Astrocyte of the cerebellum (primary cell): ENCODE data around the gene ATP2A3.
A peak's percentile ranks its signal among the peaks of the same experiment; 100 is the strongest.

Experiments used
- DNase-seq: peaks from one replicate; pipeline ENCODE4 v3.0.0-alpha.2; 2011; ENCODE audit warnings: low read depth
- H3K4me3 ChIP-seq: 2 replicates; pipeline ENCODE4 v1.5.1; 2011; ENCODE audit warnings: mild to moderate bottlenecking, low read depth, low read length, moderate library complexity
- in situ Hi-C: cut with HindIII; loops from 2 replicates; pipeline ENCODE4 v1.10.0; 2017; ENCODE audit warnings: low sequenced_read_pairs
- TF ChIP-seq, protein P1 (sequence below): IDR thresholded peaks from 2 replicates; pipeline ENCODE4 v1.5.1; 2012; ENCODE audit warnings: low read length, low read depth, moderate library complexity, mild to moderate bottlenecking; ENCODE audit errors: missing control alignments

The ATP2A3 gene

DNA sequence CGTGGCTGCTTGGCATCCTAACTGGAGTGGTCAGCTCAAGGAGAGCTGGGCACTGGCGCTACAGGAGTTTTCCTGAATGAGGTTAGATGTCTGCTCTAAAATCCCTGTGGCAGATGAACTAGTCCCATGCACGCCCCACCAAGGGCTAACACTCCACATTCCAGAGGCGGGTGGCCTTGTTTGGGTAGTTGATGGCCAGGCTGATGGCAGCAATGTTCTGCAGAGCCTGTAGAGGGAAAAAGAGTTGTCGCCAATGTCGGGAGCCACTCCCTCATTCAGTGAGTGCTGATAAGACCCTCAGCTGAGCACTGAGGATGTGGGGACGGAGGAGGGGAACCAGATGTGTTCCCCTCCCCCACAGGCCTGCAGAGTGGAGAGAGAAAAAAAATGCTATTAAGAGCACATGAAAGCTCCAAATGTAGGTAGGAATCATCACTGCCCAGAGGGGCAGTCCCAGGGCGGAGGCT lies 42.5 kb upstream of the ATP2A3 start:
- no peak overlapping the region for H3K4me3 ChIP-seq
- in situ Hi-C loops, result no loop called here
- TF ChIP-seq, protein P1, sequence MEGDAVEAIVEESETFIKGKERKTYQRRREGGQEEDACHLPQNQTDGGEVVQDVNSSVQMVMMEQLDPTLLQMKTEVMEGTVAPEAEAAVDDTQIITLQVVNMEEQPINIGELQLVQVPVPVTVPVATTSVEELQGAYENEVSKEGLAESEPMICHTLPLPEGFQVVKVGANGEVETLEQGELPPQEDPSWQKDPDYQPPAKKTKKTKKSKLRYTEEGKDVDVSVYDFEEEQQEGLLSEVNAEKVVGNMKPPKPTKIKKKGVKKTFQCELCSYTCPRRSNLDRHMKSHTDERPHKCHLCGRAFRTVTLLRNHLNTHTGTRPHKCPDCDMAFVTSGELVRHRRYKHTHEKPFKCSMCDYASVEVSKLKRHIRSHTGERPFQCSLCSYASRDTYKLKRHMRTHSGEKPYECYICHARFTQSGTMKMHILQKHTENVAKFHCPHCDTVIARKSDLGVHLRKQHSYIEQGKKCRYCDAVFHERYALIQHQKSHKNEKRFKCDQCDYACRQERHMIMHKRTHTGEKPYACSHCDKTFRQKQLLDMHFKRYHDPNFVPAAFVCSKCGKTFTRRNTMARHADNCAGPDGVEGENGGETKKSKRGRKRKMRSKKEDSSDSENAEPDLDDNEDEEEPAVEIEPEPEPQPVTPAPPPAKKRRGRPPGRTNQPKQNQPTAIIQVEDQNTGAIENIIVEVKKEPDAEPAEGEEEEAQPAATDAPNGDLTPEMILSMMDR, result no peak
- DNase-seq, result no peak

DNA sequence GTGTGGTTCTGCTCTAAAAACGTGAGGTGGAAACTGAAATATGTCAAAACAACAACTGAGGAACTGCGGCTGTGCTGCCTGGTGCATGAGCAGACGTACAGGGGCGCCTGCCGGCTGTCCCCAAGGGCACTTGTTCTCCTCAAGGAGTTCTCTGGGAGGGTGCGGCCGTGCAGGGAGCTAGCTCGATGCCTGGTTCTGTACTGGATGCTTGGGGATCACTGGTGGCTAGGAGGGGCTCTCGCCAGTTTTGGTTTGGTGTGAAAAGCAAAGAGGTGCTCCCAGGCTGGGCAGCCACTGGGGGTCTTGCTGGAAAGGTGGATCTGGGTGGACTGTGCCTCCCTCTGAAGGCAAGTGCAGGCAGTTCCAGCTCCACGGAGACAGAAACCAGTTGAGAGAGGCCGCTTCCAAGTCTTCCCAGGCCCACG lies 41.9 kb upstream of the ATP2A3 start:
- in situ Hi-C loops, result no loop called here
- no peak overlapping the region for H3K4me3 ChIP-seq
- TF ChIP-seq, protein P1, result no peak
- DNase-seq, result no peak

DNA sequence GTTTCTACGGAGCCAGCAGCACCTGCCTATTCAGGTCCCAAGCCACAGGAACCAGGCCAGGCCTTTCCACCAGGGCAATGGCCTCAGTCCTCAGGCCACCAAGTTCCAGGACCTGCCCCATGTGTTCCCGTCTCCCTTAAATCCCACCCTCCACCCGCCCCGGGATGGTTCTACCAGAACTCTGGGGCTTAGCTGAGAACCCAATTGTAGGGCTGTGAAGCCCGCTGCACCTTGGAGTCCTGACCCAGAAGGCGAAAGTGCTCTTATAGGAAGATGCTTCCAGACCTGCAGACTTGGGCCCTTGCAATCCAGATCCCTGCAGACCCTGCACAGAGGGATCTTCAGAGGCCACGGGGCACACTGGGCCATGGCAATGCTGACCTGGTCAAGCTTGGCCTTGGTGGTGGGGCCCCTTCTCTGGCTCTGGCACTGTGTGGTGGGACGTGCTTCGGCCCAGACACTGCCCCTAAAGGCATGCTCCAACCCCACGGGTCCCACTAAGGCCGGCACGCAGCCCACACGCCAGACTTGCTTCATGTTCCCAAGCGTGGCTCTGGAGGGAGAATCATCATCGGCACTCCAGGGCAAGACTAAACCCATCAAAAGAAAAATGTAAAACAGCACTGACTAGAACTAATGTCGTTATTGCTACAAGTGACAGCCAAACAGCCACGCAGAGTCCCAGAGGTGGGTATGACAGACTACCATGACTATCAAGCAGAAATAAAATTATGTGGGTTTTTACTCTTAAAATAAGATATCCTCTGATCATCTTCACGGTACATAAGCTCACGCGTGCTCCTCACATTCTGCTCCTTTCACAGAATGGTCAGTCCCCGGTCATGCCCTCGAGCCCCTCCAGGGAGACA lies 41.3 kb upstream of the ATP2A3 start:
- TF ChIP-seq, protein P1, result no peak
- DNase-seq, result no peak
- no peak overlapping the region for H3K4me3 ChIP-seq
- in situ Hi-C loops, result no loop called here

DNA sequence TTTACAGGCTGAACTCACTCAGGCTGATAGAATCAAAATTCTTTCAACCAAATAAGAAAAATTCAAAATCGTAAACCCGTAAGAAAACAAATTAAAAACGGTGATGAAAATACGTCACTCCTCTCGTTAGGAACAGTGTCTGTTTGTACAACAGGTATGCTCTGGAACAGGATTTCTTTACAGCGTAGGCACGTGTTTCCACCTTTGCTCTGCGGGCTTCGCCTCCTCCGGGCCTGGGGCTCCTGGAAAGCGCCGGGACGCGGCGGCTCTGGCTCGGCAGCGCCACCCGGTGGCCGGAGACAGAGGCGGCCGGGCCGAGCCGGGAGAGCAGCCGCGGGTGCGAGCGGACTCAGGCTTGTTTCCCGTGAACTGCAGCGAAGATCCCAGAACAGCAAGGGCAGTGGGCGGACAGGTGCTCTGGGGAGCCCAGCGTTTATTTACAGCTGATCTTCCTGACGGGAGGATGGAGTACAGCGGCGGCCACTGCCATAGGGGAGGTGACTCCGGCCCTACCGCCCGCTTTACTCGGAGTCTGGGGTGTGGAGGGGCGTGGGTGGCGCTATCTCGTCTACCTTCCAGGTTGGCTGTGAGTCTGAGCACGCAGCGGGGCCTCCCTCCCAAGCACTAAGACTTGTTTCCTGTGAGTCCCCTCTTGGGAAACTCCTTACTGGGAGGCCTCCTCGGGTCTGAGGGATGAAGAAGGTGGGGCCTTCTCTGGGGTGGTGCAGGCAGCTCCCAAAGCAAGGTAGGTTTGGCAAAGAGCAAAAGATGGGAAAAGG lies 40.5 kb upstream of the ATP2A3 start:
- TF ChIP-seq, protein P1, result peak; percentile 88
- no peak for DNase-seq
- H3K4me3 ChIP-seq, result no peak overlapping the region
- in situ Hi-C loops, result no loop called here

DNA sequence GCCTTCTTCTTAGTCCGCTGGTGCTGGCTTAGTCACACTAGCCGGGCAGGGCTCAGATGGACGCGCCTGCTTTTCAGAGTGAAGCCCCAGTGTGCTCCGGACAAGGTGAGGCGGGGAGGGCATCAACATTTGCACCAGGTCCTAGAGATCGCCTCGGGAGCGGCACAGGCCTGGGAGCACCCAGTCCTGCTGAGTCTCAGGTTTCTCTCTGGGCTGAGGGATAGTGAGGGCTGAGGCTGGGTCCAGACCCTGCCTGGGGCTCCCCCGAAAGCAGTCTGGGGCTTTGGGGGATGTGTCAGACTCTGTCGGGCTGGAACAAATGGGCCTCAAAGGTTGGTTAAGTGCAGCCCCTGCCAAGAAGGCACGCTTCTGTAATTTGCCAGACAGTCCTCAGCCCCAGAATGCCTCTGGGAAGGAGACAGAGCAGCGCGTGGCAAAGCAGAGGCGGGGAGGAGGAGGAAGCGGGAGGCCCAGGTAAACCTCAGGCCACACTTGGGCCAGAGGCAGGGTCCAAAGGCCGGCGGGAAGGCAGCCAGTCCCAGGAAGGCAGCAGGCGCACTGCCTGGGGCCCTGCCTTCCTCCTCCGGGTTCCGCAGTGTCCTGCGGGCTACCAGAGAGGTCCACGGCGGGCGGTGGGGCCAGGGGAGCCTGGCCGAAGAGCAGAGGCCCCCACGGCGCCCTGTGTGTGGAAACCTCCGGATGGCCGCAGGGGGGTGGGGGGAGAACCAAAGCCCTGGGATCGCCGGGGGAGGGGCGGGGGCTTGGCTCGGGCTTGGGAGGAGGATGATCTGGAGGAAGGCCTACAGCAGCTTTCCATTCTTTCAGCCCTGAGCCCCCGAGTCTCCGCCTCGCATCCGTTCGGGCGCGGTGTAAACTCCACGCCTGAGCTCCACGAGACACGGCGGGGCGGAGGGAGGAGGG lies 39.5 kb upstream of the ATP2A3 start:
- no peak for DNase-seq
- H3K4me3 ChIP-seq, result no peak overlapping the region
- TF ChIP-seq, protein P1, result no peak
- in situ Hi-C loops, result no loop called here

DNA sequence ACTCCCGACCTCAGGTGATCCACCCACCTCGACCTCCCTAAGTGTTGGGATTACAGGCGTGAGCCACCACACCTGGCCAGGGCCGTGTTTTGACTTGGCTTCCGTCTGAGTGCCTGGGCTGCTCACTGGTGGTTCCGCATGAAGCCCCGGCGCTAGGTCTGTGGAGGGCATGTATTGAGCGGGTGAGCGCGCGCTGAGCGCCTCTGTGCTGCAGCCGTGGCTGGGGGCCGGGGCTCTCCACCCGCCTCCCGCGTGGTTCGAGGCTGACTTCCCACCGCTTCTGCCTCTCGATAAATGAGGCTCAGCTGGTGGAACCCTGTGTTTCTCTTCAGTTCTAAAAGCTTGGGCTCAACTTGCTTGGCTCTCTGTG lies 38.9 kb upstream of the ATP2A3 start:
- no peak for DNase-seq
- in situ Hi-C loops, result no loop called here
- no peak overlapping the region for H3K4me3 ChIP-seq
- TF ChIP-seq, protein P1, result no peak
